Measurements from ENCODE around the gene NELFCD. TPM values are rescaled to one million over a fixed set of nuclear protein-coding genes. Genes with fewer than 3 reads are reported as not detected.
"Not testable (repeated sequence)": the region's sequence is repeated elsewhere in the genome, so short reads cannot be mapped to it uniquely, and the experiment has no call there.

The NELFCD gene, protein sequence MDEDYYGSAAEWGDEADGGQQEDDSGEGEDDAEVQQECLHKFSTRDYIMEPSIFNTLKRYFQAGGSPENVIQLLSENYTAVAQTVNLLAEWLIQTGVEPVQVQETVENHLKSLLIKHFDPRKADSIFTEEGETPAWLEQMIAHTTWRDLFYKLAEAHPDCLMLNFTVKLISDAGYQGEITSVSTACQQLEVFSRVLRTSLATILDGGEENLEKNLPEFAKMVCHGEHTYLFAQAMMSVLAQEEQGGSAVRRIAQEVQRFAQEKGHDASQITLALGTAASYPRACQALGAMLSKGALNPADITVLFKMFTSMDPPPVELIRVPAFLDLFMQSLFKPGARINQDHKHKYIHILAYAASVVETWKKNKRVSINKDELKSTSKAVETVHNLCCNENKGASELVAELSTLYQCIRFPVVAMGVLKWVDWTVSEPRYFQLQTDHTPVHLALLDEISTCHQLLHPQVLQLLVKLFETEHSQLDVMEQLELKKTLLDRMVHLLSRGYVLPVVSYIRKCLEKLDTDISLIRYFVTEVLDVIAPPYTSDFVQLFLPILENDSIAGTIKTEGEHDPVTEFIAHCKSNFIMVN
- total RNA-seq, result 48.4 and 107 TPM in 2 replicates

DNA sequence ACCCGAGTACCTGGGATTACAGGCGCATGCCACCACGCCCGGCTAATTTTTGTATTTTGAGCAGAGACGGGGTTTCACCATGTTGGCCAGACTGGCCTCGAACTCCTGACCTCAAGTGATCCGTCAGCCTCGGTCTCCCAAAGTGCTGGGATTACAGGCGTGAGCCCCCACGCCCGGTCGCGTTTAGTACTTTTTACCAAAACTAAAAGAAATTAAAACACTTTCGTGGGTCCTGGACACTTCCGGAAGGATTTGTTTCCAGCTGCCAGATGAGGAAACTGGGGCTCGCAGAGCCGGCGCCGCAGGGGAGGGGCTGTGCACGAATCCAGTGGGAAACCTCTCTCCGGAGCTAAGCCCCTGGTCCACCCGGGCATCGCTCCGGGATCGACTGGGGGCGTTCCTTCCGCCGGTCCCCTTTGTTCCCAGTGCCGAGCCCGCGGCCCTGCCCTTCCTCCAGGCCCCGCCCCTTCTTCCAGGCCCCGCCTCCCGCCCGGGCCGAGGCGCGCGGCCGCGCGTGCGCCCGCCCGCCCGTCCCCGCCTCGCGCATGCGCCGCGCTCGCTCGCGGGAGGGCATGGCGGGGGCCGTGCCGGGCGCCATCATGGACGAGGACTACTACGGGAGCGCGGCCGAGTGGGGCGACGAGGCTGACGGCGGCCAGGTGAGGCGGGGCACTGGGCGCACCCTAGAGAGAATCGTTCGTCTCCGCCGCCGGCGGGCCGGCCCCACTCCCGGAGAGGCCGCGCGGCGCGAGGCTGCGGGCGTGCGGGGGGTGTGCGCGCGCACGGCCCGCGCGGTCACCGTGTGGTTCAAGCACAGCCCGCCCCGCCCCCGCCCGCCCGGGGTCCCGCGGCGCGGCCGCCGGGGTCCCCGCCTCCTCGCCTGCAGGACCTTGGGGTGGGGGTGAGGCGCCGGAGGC, at the start of gene NELFCD:
Gene NELFCD (plus strand): TSS at position 546 of the 917 bp plus-strand sequence. CDS start 54 bp downstream, at position 600.
- peak; percentile 31 for DNase-seq (ENCODE audit: low read depth)

DNA sequence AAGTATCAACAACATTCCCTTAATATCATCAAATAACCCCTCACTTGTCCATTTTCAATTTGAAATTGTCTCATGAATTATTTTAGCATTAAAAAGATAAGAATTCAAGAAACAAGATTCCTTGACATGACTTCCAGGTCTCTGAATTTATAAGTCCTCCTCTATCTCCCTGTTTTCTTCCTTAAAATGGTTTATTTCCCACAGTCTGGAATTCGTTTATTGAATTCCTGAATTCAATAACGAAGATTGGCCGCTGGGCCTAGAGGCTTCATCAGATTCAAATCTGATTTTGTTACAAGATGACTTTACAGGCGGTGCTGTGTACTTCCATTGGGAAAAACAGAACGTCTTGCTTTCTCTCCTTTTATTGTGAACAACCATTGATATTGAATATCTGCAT, 48.9 kb upstream of the NELFCD start:
- no peak for DNase-seq (ENCODE audit: low read depth)

DNA sequence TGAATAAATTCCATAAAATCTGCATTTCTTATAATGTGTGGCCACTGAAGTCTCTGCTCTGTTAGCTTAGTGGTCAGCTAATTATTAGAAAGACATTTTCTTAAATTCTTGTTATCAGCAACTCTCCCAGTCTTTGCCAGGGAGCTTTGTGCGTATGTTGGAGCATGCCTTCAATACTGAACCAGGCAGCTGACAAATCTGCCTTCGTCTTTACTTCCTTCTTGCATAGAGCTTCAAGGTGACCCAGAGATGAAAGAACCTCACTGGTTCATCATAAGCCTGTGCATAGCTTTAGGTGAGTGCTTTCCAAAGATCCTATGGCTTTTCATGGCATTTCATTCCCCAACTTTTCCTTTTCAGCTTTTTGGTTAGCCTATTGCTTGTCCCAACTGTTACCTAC, 43.0 kb upstream of the NELFCD start:
- no peak for DNase-seq (ENCODE audit: low read depth)

DNA sequence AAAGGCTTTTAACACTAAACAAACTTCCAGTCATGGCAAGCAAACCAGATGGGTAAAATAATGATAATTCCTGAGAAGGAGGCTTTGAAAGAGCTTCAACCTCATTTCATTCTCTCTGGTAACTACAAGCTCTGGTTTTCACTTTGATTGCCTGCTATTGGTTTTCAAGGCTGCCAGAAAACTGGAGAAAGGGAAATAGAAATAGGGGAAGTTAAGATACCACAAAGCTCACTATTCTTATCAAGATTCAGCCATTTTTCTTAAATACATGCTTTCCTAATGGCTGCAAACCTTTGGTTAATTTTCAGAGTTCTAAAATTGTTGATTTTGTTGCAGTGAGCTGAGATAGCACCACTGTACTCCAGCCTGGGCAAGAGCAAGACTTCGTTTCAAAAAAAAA, 42.5 kb upstream of the NELFCD start:
- no peak for DNase-seq (ENCODE audit: low read depth)

DNA sequence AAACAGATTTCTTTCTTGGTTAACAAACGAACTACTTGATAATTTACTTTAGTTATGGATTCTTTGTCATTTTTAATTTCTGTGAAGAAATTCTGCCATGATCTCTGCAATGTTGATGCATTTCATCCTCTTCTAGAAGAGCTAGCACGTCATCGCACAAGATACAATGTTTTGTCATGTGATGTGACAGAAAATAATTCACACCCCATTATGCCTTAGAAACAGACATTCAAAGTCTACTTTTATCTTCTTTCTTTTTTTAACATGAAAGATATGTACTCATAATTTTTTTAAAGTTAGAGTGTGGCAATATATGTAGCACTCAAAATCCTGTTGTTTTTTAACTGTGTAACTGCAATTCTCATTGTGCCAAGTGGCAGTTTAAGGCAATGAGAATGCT, 39.6 kb upstream of the NELFCD start:
- no peak for DNase-seq (ENCODE audit: low read depth)

DNA sequence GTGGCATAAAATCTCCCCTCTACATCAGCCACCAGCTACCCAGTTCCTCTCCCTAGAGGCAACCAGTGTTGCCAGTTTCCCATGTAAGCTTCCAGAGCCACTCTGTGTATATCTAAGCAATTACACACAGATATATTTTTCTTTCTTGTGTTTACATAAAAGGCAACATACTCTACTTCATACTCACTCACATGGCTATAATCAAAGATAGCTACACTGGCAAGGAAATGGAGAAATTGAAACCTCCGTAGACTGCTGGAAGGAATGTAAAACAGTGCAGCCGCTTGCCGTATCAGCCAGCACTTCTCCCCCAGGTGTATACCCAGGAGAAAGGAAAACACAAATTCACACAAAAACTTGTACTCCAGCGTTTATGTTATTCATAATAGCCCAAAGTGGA, 38.5 kb upstream of the NELFCD start:
- no peak for DNase-seq (ENCODE audit: low read depth)

DNA sequence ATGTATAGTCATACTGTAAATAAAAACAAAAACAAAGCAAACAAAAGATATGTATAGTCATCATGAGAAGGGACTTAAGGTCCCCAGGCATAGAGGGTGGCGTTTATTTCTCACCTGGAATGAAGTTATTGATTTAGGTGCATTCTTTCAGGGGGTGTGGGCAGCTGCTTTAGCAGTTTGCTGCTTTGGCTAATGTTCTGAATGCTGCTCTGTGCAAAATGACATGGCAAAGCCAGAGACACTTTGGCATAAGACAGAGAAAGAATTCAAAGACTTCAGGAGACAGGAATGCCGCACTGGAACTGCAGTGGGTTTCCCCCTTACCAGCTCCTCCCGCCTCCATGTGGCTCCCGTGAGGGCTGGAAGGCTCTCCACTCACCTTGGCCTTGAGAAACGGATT, 36.4 kb upstream of the NELFCD start:
- no peak for DNase-seq (ENCODE audit: low read depth)

DNA sequence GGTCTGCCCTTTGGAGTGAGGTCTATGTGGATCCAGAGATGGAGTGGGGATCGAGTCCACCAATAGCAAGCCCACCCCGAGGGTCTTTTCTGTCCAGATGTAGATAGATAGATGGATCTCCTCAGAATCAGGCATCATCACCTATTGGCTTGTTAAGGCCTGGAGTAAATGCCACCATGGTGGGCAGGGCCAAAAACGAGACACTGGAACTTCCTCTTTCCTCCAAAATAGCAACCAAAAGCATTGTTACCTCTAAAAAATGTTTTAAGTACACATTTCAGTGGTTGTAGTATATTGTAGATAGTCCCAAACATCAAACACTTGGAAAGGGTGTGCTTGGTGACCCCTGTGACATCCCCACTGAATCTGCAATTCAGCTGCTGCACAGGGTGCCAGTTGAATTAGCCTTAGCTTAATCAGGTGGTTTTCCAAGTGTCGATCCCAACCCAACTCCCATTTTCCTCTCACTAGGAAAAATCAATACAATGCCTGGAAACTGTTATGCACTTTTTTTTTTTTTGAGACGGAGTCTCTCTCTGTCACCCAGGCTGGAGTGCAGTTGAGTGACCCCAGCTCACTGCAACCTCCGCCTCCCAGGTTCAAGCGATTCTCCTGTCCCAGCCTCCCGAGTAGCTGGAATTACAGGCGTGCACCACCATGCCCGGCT, 35.0 kb upstream of the NELFCD start:
- no peak for DNase-seq (ENCODE audit: low read depth)

DNA sequence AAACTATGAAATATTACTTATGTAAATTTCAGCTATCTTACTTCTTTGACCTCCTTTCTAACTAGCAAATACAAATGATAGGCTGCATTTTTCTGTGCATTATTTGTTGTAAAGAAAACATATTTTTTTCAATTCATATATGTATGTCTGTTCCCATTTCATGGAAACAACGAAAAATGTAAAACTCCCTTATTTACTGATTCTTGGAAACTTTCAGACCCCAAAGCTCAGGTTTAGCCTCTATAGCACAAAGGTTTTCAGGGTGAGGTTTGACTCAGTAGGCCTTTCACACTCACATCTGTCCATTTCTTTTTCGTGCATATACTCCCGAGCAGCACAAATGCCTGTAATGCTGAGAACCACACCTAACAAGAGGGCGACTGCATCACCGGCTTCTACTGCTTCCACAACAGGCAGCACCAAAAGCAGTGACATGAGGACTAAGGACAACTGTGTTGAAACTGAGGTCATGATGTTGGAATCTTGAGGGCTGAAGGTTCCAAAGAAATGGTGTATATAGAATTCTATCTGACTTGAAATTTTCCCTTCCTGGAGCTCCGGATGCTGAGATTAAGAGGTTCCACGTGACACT, 33.2 kb upstream of the NELFCD start:
- DNase-seq (ENCODE audit: low read depth), result not testable (repeated sequence)

DNA sequence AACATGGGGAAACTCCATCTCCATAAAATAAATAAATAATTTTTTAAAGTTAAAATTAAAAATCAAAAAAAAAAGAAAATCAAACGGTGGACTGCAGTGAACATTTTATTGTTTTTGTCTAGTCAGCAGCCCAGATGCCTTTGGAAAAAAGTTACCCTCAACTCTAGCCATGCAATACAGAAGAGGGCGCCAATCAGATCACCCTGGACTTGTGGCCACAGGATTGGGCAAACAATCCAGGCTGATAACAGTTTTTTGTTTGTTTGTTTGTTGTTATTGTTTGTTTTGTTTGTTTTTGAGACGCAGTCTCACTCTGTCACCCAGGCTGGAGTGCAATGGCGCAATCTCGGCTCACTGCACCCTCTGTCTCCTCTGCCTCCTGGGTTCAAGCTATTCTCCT, 30.5 kb upstream of the NELFCD start:
- no peak for DNase-seq (ENCODE audit: low read depth)

DNA sequence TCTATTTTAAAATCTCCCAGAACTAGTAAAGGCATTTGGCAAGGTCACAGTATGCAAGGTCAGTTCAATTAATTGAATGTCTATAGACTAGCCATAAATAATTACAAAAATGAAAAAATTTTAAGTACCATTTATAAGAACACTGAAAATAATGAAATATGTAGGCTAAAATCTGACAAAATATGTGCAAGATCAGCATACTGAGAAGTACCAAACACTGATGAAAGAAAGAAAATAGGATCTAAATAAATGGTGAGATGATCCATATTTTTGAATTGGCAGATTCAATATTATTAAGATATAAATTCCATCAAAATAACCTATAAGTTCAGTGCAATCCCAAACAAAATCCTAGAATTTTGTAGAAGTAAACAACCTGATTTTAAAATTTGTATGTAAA, 28.0 kb upstream of the NELFCD start:
- no peak for DNase-seq (ENCODE audit: low read depth)

DNA sequence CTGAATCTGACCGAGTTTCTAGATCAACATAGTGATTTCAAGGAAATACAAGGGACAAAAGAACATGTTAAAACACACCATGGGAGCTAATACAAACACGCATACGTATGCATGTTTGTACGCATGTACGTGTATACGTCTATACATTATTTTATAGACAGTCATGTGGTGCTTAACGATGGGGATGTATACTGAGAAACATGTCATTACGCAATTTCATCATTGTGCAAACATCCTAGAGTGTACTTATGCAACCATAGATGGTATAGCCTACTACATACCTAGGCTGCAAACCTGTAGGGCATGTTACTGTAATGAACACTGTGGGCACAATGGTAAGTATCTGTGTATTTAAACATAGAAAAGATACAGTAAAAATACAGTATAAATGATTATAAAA, 25.0 kb upstream of the NELFCD start:
- DNase-seq (ENCODE audit: low read depth), result no peak

DNA sequence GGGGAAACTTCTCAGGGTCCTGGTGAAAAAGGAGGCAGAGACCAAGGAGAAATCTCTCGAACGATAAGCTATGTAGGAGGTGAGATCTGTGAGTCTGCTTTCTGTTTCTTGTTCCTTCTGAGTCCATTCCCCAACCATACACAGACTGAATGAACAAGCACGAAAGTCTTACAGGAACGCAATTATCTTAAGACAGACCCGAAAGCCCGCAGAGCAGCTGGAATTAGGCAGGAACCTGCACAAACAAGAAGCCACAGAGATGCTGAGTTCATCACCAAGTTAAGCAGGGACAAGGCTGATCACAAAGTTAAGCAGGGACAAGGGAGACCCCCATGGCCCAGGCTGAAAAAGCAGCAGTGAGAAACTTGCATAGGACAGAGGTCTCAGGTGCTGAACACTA, 21.4 kb upstream of the NELFCD start:
- DNase-seq (ENCODE audit: low read depth), result no peak

DNA sequence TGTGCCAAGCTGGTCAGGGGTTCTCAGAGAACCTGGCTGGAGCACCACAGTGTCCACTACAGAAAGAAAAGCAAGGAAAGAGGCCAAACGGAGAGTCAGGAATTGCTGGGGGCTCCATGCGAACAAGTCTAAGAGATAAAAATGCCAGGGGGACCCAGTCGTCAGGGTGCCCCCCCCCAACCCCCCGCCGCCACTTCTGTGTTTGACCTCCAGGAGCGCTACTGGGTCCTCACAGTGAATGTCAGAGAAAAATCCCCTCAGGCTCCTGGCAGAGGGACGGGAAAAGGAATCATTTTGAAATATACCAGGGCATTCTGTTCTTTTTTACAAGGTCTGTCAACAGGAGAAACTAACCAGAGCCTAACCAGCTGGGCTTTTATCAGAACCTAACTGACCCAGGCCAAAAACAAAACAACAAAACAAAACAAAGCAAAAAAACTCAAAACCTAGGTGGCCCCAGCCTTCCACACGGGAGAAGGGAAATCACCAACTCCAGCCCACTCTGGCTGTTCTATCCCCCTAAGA, 17.9 kb upstream of the NELFCD start:
- no peak for DNase-seq (ENCODE audit: low read depth)

DNA sequence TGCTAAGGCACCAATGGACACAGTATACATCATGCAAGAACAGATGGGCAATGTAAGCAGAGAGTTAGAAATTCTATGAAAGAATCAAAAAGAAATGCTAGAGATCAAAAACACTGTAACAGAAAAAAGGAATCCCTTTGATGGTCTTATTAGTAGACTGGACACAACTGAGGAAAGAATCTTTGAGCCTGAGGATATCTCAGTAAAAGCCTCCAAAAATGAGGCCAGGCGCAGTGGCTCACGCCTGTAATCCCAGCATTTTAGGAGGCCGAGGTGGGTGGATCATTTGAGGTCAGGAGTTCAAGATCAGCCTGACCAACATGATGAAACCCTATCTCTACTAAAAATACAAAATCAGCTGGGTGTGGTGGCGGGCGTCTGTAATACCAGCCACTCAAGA, 17.1 kb upstream of the NELFCD start:
- DNase-seq (ENCODE audit: low read depth), result not testable (repeated sequence)

DNA sequence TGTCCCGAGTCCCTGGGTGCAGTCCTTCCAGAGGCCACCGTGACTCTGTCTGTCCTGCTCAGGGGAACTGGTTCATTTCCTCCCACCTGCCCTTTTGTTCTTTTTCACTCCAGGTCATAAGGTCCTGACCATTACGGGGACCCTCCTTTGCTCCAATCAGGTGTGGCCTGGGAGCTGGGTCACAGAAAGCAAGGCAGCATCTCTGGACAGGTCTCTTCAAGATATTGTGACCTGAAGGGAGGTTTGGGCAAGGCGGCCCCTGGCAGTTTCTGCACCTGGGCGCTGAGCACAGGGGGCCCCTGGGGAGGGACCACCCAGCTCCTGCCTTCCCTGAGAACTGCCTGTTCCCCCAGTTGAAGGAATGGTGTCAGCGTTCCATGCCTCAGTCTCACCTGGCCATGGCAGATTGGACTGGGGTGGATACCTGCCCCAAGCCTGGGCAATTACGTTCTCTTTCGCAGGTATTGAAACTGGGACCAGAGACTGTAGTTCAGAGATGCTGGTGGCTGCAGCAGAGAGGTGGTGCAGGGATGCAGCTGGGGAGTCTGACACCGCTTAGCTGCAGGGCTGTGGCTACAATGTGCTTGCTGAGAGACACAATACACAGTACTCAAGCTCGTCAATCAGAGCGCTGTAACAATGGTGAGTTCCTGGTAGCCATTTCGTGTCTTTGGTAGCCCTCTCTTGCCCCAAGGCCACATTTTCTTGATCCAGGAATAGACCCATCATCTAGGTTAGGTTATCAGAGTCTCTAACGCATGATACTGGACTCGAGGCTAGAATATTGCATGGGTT, 15.6 kb upstream of the NELFCD start:
- DNase-seq (ENCODE audit: low read depth), result no peak

DNA sequence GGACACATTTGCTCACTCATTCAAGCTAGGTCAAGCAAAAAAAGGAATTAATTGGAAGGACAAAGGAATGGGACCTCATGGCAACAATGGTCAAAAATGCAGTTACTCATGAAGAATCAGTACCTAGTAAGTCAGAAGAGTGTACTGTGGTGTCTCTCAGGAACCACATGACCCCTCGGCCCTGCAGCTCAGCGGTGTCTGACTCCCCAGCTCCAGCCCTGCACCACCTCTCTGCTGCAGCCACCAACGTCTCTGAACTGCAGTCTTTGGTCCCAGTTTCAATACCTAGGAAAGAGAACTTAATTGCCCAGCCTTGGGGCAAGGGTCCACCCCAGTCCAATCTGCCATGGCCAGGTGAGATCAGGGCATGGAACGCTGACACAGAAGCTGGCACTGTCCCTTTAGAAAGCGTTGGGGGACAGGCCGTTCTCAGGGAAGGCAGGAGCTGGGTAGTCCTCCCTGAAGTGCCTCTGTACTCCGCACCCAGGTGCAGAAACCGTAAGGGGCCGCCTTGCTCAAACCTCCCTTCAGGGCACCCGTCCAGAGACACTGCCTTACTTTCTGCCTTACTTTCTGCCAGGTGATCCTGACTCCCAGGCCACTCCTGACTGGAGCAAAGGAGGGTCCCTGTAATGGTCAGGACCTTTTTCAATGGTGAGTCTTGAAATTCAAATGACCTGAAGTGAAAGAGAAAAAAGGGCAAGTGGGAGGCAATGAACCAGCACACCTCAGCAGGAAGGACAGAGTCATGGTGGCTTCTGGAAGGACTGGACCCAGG, 13.2 kb upstream of the NELFCD start:
- no peak for DNase-seq (ENCODE audit: low read depth)

DNA sequence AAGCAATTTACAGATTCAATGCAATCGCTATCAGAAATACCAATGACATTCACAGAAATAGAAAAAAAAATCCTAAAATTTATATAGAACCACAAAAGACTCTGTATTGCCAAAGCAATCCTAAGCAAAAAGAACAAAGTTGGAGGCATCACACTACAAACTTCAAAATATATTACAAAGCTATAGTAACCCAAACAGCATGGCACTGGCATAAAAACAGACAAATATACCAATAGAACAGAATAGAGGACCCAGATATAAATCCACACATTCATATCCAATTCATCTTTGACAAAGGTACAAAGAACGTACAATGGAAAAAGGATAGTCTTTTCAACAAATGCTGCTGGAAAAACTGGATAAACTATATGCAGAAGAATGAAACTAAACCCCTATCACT, 11.6 kb upstream of the NELFCD start:
- no peak for DNase-seq (ENCODE audit: low read depth)

DNA sequence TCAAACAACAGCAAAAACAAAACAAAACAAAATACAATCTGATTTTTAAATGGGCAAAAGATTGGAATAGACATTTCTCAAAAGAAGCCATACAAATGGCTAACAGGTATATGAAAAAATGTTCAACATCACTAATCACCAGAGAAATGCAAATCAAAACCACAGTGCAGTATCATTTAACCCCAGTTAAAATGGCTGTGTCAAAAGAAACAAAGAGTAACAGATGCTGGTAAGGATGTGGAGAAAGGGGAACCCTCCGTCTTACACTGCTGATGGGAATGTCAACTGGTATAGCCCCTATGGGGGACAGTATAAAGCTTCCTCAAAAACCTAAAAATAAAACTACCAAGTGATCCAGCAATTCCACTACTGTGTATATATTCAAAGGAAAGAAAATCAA, 10.9 kb upstream of the NELFCD start:
- DNase-seq (ENCODE audit: low read depth), result no peak

DNA sequence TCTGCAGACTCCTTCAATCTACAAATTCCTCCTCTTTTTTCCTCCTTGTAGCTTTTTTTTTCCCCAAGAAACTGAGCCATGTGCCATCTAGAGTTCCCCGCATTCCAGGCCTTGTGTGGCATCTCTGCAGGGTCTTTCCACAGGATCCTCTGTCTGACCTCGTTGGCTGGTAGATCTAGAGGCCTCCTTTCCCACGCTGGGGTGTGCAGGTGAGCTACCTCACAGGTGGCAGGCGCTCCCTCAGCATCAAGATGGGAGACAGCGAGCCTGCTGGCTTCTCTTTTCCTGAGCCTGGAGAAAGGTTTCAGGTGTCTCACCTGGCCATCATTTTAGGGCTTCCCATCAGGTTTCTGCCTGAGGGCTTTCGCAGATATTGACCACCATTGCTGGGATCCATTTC, 9.6 kb upstream of the NELFCD start:
- no peak for DNase-seq (ENCODE audit: low read depth)

Measured in renal cortical epithelial cell (primary cell).